HG03196 (cell line): ENCODE data around the gene GAL.
"Not testable (repeated sequence)": the region's sequence is repeated elsewhere in the genome, so short reads cannot be mapped to it uniquely, and the experiment has no call there.

Experiments
- ATAC-seq: cut with Tn5 transposase; IDR thresholded peaks from one replicate; pipeline ENCODE4 v1.9.1; 2021; ENCODE audit not compliant: unreplicated experiment

GAL gene, protein sequence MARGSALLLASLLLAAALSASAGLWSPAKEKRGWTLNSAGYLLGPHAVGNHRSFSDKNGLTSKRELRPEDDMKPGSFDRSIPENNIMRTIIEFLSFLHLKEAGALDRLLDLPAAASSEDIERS

DNA sequence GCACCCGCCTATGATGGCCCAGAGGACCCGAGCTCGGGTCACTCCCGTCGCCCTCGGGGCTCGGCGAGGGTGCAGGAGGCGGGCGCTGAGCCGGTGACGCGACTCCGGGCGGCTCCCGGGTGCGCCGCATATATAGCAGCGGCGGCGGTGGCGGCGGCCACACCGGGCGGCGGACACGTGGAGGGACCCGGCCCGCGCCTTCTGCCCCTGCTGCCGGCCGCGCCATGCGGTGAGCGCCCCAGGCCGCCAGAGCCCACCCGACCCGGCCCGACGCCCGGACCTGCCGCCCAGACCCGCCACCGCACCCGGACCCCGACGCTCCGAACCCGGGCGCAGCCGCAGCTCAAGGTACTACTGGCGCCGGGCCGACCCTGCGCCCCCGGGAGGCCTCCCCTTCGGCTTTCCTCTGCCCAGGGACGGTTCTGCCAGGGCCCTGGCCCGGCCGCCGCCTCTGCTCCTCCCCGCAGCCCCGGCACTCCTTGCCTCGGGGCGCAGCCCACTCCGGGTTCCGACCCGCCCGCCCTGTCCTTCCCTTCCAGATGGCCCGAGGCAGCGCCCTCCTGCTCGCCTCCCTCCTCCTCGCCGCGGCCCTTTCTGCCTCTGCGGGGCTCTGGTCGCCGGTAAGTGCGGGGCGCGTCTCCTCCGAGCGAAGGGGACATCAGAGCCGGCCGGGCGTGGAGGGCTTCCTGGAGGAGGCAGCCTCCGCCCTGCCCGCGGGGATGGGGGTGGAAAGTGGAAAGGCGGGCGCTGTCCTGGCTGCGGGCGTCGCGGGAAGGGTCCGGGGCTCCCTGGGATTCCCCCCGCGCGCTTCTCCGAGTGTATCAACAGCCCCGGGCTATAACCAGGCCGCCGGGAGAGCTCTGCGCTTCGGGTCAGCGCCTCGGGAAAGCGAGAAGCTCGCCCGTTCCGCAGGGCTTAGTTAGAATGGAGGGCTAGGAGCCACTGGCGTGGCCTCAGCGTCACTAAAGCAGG lies at the start of gene GAL:
GAL (plus strand) TSS at position 160 of the 972 bp plus-strand sequence; CDS start at position 540, 380 bp downstream.
- ATAC-seq, result no peak

DNA sequence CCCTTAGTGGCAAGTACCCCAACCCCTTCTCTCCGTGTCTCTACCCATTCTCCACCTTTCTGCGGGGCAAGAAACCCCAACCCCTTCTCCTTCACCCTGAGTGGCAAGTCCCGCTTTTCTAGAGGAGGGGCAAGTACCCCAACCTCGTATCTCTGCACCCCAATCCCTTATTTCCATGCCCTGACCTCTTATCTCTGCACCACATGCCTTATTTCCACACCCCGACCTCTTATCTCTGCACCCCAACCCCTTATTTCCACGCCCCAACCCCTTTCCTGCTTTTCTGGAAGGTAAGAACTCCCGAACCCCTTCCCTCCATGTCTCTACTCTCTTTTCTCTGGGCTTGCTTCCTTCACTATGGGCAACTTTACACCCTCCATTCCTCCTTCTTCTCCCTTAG lies 49.7 kb upstream of the GAL start:
- ATAC-seq, result not testable (repeated sequence)

DNA sequence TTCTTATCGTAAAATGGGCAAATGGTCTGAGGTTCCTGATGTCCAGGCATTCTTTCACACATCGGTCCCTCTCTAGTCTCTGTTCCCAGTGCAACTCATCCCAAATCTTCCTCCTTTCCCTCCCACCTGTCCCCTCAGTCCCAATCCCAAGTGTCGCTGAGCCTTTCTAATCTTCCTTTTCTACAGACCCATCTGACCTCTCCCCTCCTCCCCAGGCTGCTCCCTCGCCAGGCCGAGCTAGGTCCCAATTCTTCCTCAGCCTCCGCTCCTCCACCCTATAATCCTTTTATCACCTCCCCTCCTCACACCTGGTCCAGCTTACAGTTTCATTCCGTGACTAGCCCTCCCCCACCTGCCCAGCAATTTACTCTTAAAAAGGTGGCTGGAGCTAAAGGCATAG lies 49.2 kb upstream of the GAL start:
- not testable (repeated sequence) for ATAC-seq

DNA sequence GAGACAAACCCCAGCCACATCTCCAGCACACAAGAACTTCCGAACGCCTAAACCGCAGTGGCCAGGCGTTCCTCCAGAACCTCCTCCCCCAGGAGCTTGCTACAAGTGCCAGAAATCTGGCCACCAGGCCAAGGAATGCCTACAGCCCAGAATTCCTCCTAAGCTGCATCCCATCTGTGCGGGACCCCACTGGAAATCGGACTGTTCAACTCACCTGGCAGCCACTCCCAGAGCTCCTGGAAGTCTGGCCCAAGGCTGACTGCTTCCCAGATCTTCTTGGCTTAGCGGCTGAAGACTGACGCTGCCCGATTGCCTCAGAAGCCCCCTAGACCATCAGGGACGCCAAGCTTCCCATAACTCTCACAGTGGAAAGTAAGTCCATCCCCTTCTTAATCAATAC lies 48.5 kb upstream of the GAL start:
- not testable (repeated sequence) for ATAC-seq

DNA sequence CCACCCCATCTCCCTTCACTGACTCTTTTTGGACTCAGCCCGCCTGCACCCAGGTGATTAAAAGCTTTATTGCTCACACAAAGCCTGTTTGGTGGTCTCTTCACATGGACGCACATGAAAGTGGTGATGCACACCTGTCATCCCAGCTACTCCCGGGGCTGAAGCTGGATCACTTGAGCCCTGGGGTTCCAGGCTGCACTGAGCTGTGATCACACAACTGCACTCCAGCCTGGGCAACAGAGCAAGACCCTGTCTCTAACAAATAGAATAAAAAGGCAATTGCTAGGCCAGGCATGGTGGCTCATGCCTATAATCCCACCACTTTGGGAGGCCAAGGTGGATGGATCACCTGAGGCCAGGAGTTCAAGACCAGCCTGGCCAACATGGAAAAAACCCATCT lies 45.0 kb upstream of the GAL start:
- ATAC-seq, result not testable (repeated sequence)

DNA sequence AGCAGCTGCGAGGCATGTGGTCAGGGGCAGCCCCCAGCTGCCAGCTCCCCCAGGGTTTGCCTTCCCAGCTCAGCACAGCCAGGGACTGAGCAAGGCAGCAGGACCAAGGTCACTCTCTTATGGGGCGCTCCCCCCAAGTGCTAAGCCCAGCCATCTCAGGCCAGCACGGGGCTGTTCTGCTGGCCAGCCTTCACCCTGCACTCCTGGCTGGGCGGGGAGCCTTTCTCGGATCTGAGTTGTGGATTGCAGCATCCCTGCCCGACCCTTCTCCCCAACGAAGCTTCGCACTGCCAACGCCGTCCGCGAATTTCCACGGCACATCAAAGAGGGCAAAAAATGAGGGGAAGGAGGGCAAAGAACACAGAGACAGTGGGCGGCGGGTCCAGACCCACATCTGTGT lies 42.5 kb upstream of the GAL start:
- no peak for ATAC-seq

DNA sequence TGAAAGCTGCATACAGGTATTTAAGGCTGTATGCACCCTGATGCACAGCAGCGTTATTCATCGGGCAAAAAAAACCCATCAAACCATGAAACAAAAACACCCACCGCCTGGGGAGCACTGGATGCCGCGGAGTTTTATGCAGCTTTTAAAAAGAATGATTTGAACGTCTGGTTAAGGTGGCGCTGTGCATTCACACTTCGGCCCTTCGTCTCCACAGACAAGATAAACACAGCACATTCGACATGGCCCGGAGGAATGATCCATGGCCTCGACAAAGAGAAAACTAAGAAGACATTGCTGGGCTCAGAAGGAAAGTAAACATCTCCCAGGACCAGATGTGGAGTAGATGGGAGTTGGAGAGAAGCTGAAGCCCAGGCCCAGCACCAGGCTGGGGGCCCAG lies 40.8 kb upstream of the GAL start:
- no peak for ATAC-seq

DNA sequence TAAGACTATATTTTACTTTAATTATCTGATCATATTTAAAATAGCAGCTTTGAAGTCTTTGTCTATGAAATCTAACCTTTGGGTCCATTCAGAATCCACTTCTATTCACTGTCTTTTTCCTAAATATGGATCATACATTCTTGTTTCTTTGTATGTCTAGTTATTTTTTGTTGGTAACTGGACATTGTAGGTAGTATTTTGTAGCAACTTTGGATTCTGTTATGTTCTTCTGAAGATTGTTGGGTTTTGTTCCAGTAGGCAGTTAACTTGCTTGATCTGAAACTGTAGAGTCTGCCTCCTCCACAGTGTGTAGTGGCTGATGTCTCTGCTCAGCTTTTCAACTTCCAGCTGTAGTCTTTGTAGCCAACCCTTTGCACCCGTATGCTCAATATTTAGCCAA lies 37.5 kb upstream of the GAL start:
- no peak for ATAC-seq

DNA sequence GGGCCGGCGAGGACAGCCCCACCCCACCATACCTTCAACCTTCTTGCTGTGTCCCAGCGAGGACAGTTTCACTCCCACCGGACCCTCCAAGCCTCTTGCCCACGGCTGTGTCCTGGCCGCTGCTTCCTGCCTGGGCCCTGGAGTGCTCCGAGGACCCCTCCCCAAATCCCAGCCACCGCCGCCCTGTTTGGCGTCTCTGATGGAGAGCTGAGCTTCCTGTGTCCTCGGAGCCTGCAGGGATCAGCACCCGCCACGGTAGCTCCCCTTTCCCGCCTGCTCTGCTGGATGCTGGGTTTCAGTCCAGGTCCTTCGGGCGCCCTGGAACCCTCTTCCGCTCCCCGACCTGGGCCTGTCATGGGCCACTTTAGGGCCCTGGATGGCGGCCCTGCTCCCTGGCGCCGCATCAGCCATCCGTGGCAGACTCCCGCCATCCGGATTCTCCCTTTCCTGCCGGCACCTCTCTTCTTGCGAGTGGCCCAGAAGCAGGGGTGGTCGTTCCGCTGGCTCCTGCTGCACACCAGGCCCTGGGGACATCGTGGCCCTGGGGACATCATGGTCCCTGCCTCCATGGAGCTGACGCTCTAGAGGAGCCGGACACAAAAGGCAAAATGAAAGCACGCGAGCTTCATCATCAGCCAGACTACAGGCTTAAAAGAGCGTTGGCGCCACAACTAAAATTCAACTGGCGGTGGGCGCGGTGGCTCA lies 34.3 kb upstream of the GAL start:
- no peak for ATAC-seq

DNA sequence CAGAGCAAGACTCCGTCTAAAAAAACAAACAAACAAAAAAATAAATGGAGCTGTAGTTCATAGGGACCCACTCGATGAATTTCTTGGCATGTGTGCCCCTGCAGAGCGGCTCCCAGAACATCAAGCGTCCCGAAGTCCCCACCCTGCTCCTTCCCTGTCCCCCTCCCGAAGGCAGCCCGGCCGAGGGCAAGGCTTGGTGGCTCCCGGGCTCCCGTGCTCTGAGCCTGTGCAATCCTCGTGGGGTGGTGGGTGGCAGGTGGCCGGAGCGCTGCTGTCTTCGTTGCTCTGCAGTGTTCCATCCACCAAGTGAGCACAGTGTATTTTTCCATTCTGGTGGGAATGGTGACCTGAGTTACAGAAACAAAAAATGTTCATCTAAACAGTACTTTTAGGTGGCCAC lies 33.5 kb upstream of the GAL start:
- no peak for ATAC-seq

DNA sequence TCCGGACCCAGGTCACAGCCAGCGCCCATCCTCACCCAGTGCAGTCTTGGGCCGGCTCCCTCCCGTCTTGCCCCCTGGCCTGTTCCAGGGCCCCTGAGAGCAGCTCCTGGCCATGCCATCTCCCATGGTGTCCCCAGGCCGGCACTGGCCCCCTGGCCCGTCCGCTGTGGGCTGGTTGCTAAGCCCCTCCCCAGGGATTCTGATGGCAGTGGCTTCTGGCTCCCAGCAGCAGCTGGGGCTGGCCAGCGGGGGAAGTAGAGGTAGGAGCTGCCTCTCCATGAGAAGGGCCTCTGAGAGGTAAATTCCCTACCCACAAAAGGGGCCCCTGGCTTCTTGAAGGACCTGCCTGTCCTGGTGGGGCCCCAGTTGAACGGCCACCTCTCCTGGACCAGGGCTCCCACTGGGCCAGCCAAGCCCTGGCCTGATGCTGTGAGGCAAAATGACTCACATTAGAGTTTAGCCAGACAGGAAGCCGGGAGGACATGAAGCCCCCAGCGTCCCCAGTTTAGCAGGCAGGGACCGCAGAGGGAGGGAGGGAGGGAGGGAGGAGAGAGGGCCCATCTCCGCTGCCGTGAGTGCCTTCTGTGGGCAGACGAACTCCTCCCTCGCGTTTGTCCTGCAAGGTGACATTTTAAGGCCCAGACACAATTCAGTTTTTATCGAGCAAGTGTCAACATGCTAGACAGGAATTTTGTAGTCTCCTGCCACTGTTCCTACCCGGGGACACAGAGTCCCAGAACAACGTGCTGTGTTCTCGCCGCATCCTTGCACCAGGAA lies 32.9 kb upstream of the GAL start:
- ATAC-seq, result no peak

DNA sequence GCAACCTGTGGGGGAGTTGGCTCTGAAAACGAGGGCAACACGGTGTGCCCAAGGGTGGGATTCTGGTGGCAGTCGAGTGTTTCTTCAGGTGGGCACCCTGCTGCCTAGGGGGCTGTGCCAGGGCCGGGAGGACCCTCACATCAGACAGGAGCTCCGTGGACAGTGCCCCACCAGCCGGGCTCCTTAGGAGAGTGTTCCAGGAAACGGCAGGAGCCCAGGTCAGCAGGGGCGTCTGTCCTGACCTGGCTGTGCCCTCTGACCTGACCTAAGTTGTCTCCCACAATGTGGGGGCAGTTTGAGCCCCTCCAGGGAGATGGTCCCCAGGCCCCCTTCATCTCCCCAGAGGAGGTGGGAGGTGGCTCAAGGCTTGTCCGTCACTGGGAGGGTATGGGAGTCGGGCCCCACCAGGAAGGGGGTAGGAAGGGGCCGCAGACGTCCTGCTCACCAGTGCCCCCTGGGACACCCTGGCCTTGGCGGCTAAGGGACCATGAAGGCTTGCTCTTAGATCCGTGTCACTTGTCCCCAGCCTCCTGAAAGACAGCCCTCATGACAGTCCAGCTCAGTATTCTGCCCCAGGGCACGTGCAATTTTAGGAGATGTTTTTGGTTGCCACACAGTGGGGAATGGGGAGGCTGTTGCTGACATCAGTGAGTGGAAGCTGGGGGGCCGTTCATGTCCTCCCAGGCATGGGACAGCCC lies 32.2 kb upstream of the GAL start:
- no peak for ATAC-seq

DNA sequence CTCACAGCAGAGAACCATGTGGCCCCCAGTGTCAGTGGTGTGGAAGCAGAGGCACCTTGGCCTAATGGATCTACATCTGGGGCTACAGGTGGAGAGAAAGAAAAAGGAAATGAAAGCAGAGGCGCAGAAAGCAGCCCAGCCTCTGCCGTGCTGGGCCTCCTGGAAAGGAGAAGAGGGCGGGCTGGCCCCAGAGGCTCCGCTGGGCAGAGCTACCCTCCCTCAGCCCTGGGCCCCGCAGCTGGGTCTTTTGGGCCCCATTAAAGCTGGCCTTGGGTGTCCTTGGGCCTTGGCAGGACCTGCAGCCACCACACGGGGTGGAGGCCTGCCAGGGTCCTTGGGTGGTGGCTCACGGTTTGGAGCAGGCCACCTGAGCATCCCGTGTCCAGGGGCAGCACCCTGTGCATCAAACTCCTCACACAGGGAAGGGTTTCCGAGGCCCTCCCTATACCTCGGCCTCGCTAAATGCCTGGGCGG lies 31.6 kb upstream of the GAL start:
- ATAC-seq, result no peak

DNA sequence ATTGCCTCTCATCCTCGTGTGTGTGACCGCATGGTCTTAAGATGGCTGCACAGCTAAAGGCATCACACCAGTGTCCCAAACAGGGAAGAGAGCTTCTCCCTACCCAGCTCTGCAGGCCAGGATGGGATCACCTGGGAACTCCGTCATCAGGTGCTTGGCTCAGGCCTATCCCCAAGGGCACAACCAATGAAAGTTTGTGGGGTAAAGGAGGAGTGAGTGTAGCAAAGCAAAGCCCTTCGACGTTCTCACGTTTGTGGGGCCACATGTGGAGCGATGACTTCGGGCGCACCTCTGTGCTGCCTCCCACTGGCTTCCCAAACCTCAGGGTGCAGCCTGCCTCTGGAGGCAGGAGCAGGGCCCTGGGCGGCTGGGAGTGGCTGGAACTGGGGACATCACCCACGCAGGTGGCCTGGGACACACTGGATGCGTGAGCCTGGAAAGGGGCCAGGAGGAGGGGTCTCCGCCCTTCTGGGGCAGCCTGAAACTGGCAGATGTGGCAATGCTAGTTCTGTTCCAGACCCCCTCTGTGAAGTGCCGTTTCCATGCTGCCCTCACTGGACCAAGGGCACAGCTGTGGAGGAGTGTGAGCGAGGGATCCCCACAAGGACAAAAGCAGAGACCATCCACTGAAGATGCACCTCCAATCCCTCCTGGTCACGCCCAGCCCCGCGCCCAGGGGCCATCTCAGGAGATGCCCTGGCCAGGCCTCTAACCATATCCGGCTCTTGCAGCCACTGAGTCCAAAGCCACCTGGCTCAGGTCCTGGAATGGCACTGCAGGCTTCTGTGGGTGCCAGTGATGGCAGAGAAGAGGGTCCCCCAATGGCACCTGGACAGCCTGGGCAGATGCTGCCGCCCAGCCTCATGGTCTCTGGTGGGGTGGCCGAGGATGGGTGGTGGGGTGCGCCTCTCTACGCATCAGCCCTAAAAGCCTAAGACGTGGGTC lies 30.6 kb upstream of the GAL start:
- no peak for ATAC-seq

DNA sequence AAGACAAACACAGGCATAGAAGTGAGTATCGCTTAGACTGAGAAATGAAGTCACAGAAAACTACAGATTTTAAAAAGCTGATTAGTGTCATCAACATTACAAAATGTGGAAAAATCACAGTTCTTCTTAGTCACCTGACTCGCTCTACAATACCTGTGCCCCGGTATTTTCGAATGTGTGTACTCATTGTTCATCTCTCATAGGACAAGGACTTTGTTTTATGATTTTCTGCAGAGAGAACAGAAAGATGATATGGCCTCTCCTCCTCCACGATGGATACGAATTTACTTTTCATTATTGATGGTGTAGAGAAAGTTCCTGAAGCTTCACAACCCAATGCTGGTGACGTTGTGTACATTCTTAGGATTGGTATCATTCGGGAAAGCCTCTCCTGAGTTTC lies 29.4 kb upstream of the GAL start:
- ATAC-seq, result no peak

DNA sequence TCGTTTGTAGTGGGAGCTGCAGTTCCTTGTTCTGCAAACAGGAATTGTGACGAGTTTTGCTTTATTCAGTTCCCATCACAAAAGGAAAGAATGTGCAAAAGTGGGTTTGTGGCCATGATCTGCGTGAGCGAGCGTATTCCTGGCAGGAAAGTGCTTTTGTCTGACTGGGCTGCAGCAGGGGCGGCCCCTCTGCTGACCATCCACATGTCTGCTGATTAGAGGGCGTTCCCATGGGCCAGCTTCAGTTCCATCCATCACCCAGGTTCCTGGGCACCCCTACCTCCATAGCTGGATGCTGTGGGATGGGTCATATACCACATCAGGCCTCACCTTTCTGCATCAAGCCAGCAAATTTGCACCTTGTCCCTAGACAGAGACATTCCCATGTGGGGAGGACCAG lies 28.9 kb upstream of the GAL start:
- ATAC-seq, result no peak

DNA sequence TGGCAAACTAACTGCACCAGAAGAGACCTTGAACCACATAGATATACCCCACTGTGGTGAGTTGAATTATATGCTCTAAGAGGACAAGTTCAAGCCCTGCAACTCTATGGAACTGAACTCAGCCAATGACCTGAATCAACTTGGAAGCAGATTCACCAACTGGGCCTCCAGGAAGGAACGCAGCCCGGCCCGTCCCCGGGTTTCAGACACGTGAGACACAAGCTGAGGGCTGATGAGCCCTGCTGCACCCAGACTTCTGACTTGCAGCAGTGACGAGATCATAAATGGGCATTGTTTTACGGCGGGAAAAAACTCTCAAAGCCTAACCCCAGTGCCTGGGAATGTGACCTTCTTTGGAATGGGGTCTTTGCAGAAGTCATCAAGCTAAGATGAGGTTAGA lies 28.5 kb upstream of the GAL start:
- ATAC-seq, result no peak

DNA sequence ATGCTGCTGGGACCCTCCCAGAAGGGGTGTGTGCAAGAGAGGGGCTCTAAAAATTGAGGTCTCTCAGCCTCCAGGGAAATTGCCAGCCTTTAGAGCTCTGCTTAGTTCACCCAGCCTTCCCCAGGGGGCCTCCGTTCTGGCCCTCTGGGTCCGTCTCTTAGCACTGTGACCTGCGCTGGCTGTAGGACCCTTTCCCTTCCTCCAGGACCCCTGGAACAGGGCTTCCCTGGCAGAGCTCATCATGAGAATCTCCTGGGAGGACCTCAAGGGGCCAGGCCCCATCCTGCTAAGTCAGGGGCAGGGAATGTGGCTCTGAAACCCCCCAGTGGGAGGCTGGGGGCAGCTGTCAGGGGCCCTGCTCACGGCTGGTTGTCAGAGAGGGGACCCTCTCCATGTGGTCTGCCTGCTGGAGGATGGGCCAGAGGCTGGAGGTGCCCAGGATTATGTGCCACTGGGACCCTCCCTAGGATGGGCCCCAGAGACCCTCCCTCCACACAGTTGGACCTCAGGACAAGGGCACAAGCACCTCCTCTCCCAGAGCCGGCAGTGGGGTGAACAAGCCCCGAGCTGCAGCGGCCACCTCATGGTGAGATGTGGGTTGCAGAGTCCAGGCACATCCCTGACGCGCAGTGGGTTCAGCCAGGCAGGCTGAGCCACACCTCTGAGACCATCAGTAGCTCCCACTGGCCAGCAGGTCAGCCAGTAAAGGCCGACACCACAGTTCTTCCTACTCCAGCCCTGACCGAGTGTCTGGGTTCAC lies 27.1 kb upstream of the GAL start:
- ATAC-seq, result no peak

DNA sequence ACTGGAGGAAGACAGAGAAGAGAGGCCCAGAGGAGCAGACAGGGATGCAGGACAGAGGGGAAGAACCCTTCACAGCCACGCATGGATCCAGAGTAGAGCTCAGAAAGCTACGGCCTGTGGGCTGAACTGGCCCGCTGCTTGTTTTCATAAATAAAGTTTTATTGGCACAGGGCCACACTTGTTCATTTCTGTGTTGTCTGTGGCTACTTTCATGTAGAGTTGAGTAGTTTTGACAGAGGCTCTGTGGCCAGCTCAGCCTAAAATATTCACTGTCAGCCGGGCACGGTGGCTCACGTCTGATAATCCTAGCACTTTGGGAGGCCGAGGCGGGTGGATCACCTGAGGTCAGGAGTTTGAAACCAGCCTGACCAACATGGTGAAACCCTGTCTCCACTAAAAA lies 26.2 kb upstream of the GAL start:
- no peak for ATAC-seq
